SK-N-SH (cell line): ENCODE results near the gene CLASP1.

Source experiments
- REST ChIP-seq: IDR thresholded peaks from 2 replicates; pipeline ENCODE4 v1.6.1; 2012; ENCODE audit warnings: mild to moderate bottlenecking, low read depth, low read length, moderate library complexity
- USF2 ChIP-seq: fragments of 150-350 bp; IDR thresholded peaks from 2 replicates; pipeline ENCODE4 v1.6.1; 2017; ENCODE audit warnings: antibody characterized with exemption, low read length, low read depth, borderline replicate concordance

- TF ChIP-seq REST (no peak), USF2 (no peak)
These were observed 250.4 kb downstream of the CLASP1 start for GRCh38 chr2:121398853-121399252.
